Activated B cell treated with CpG ODN at 0.5 μM for 24 hours (primary cell): Measurements from ENCODE around the gene TOMM22. TPM values are rescaled to one million over a fixed set of nuclear protein-coding genes. Genes with fewer than 3 reads are reported as not detected.
"Not testable (repeated sequence)": the region's sequence is repeated elsewhere in the genome, so short reads cannot be mapped to it uniquely, and the experiment has no call there.

ENCODE experiments used
- ATAC-seq: fragments of 200-7000 bp; cut with Tn5 transposase; one replicate; pipeline ENCODE4 v1.10.0; 2021; ENCODE audit warnings: low read depth, mild to moderate bottlenecking, moderate library complexity
- CTCF ChIA-PET: fragments of 350-600 bp; sonication (Branson Sonifier 250); formaldehyde crosslinking; loops from one replicate; lab custom pipeline; 2021; ENCODE audit warnings: antibody characterized with exemption; lab: Charles Lee
- POLR2A ChIA-PET: fragments of 350-600 bp; sonication (Branson Sonifier 250); formaldehyde crosslinking; loops from one replicate; lab custom pipeline; 2021; ENCODE audit warnings: antibody characterized with exemption; lab: Charles Lee
- DNase-seq: peaks from one replicate; pipeline ENCODE4 v3.0.0; 2022
- H3K27ac Mint-ChIP-seq: one replicate; pipeline ENCODE4 v1.8.0; 2020; ENCODE audit warnings: mixed read lengths
- H3K27me3 Mint-ChIP-seq: one replicate; pipeline ENCODE4 v1.8.0; 2021; ENCODE audit warnings: mixed read lengths
- H3K36me3 Mint-ChIP-seq: one replicate; pipeline ENCODE4 v1.8.0; 2021; ENCODE audit warnings: low read depth, mixed read lengths
- H3K4me1 Mint-ChIP-seq: one replicate; pipeline ENCODE4 v1.8.0; 2021; ENCODE audit warnings: mixed read lengths
- H3K4me3 Mint-ChIP-seq: one replicate; pipeline ENCODE4 v1.8.0; 2020; ENCODE audit warnings: mild to moderate bottlenecking, mixed read lengths
- H3K9me3 Mint-ChIP-seq: one replicate; pipeline ENCODE4 v1.8.0; 2020; ENCODE audit warnings: mixed read lengths
- CTCF ChIP-seq: fragments of 200-600 bp; IDR thresholded peaks from one replicate; pipeline ENCODE4 v1.8.0; 2022; ENCODE audit warnings: antibody characterized with exemption, mild to moderate bottlenecking
- intact Hi-C: fragments of 100-400 bp; cut with micrococcal nuclease; formaldehyde crosslinking; loops from one replicate; pipeline ENCODE4 v1.15.1; 2024
- total RNA-seq: library from RNA; stranded (reverse); gene quantifications from 2 replicates; pipeline ENCODE4 v1.2.3, GENCODE V29; 2022

The TOMM22 gene
- 99.4 and 109 TPM in 2 replicates for total RNA-seq

GRCh38 chr22:38681582-38682335 is at the start of gene TOMM22:
Gene TOMM22 (plus strand): TSS chr22:38681957. CDS start chr22:38681979, 22 bp downstream.
- no peak for TF ChIP-seq CTCF
- peak; percentile 84 for DNase-seq
- intact Hi-C loops = loop anchor here (1.0 to 5.0 kb wide), 7 partner anchors 19 to 839 kb away; partner anchors contain the start of genes ANKRD54, CBY1, DDX17 and FAM227A
- POLR2A ChIA-PET = interaction anchor here (0.6 to 2.1 kb wide), 19 partner anchors 10 to 1371 kb away, joined by 3 to 23 read pairs (median 4); partner anchors contain the start of genes CBX6, CBY1, FAM227A and GGA1
- Mint-ChIP-seq H3K27me3 (no peaks in the 10 kb centered on the region), H3K9me3 (no peaks in the 10 kb centered on the region), H3K27ac (peak within 1 kb of the TSS; percentile 92), H3K36me3 (peaks cover 43% of the 10 kb centered on the region), H3K4me3 (peak within 1 kb of the TSS; percentile 97), H3K4me1 (peaks cover 20% of the 10 kb centered on the region)
- peak; percentile 98 for ATAC-seq
- CTCF ChIA-PET = interaction anchor here (0.6 to 2.4 kb wide), 13 partner anchors 10 to 718 kb away, joined by 3 to 19 read pairs (median 4); partner anchors contain the start of genes CBY1, FAM227A, GTPBP1 and JOSD1

GRCh38 chr22:38632528-38632927 is 49.2 kb upstream of the TOMM22 start:
- DNase-seq = no peak
- Mint-ChIP-seq H3K4me1 (no peaks in the 10 kb centered on the region), H3K36me3 (no peaks in the 10 kb centered on the region), H3K27ac (no peak overlapping the region), H3K4me3 (no peak overlapping the region), H3K9me3 (no peaks in the 10 kb centered on the region), H3K27me3 (peaks cover 8% of the 10 kb centered on the region)
- ChIA-PET POLR2A (no interaction called here), CTCF (no interaction called here)
- intact Hi-C loops = no loop called here
- TF ChIP-seq CTCF = no peak
- no peak for ATAC-seq

- ATAC-seq (no peak), DNase-seq (no peak)
- Mint-ChIP-seq H3K27ac (no peak overlapping the region), H3K9me3 (no peaks in the 10 kb centered on the region), H3K36me3 (no peaks in the 10 kb centered on the region), H3K4me3 (no peak overlapping the region), H3K27me3 (peaks cover 11% of the 10 kb centered on the region), H3K4me1 (no peaks in the 10 kb centered on the region)
- ChIA-PET POLR2A (no interaction called here), CTCF (no interaction called here)
- no peak for TF ChIP-seq CTCF
- intact Hi-C loops = no loop called here
These were observed 43.5 kb upstream of the TOMM22 start for GRCh38 chr22:38638216-38638615.

- POLR2A ChIA-PET = no interaction called here
- DNase-seq = no peak
- no peaks in the 10 kb centered on the region for H3K4me1 Mint-ChIP-seq
- CTCF ChIA-PET = no interaction called here
- H3K9me3 Mint-ChIP-seq = no peaks in the 10 kb centered on the region
- H3K4me3 Mint-ChIP-seq = no peak overlapping the region
- no peak overlapping the region for H3K27ac Mint-ChIP-seq
- peaks cover 12% of the 10 kb centered on the region for H3K27me3 Mint-ChIP-seq
- no peaks in the 10 kb centered on the region for H3K36me3 Mint-ChIP-seq
- TF ChIP-seq CTCF = no peak
- ATAC-seq = no peak
- intact Hi-C loops = no loop called here
These were observed 43.0 kb upstream of the TOMM22 start for GRCh38 chr22:38638728-38639127.

- ATAC-seq = no peak
- no peaks in the 10 kb centered on the region for H3K36me3 Mint-ChIP-seq
- no peak for DNase-seq
These were observed 40.2 kb upstream of the TOMM22 start for GRCh38 chr22:38641476-38642040.

GRCh38 chr22:38644245-38644644 is 37.5 kb upstream of the TOMM22 start:
- H3K4me1 Mint-ChIP-seq, DNase-seq, intact Hi-C loops, H3K36me3 Mint-ChIP-seq, H3K9me3 Mint-ChIP-seq, H3K4me3 Mint-ChIP-seq, H3K27ac Mint-ChIP-seq, CTCF ChIA-PET: not testable (repeated sequence)
- POLR2A ChIA-PET = interaction anchor here (0.6 kb wide), 1 partner anchor 246 kb away, joined by 4 read pairs; no protein-coding TSS in a partner anchor
- peak; percentile 28 for ATAC-seq
- H3K27me3 Mint-ChIP-seq = peaks cover 12% of the 10 kb centered on the region

More at GRCh38 chr22:38641476-38642040, 40.2 kb upstream of the TOMM22 start:
- no peak overlapping the region for H3K27ac Mint-ChIP-seq
- ChIA-PET POLR2A (no interaction called here), CTCF (no interaction called here)
- H3K9me3 Mint-ChIP-seq = no peaks in the 10 kb centered on the region
- intact Hi-C loops = no loop called here
- peaks cover 12% of the 10 kb centered on the region for H3K27me3 Mint-ChIP-seq
- H3K4me3 Mint-ChIP-seq = no peak overlapping the region
- H3K4me1 Mint-ChIP-seq = no peaks in the 10 kb centered on the region
- TF ChIP-seq CTCF = no peak
